Neural cell (in vitro differentiated cells): ENCODE results near the gene F11. TPM values are rescaled to one million over a fixed set of nuclear protein-coding genes. Genes with fewer than 3 reads are reported as not detected.
"Not testable (repeated sequence)": the region's sequence is repeated elsewhere in the genome, so short reads cannot be mapped to it uniquely, and the experiment has no call there.

Experiments
- H2AFZ ChIP-seq: fragments of 200-600, 300-800 bp; sonication (generic), shearing (Covaris generic); 2 replicates; pipeline ENCODE4 v1.6.0; 2014; ENCODE audit warnings: low read depth, mild to moderate bottlenecking, antibody characterized with exemption, low read length, moderate library complexity
- H3F3A ChIP-seq: fragments of 200-600 bp; shearing (Covaris generic); 2 replicates; pipeline ENCODE4 v1.6.1; 2016; ENCODE audit warnings: mild to moderate bottlenecking, moderate library complexity, mixed read lengths, antibody characterized with exemption, low read length; ENCODE audit not compliant: insufficient read depth, poor library complexity, severe bottlenecking
- H3K27ac ChIP-seq: fragments of 200-600, 300-800 bp; sonication (generic), shearing (Covaris generic); 2 replicates; pipeline ENCODE4 v1.5.1; 2014; ENCODE audit warnings: mild to moderate bottlenecking, low read length, moderate library complexity
- H3K27me3 ChIP-seq: fragments of 300-800, 200-600 bp; sonication (generic), shearing (Covaris generic); 2 replicates; pipeline ENCODE4 v1.6.0; 2014; ENCODE audit warnings: mild to moderate bottlenecking, low read depth, low read length, moderate library complexity; ENCODE audit not compliant: insufficient read depth
- H3K36me3 ChIP-seq: fragments of 300-800, 200-600 bp; sonication (generic), shearing (Covaris generic); 2 replicates; pipeline ENCODE4 v1.5.1; 2014; ENCODE audit warnings: mild to moderate bottlenecking, antibody characterized with exemption, low read length, moderate library complexity; ENCODE audit not compliant: insufficient read depth
- H3K4me2 ChIP-seq: fragments of 300-800, 200-600 bp; sonication (generic), shearing (Covaris generic); 2 replicates; pipeline ENCODE4 v1.6.0; 2014; ENCODE audit warnings: mild to moderate bottlenecking, low read length
- H3K4me3 ChIP-seq: fragments of 300-800, 200-600 bp; sonication (generic), shearing (Covaris generic); 2 replicates; pipeline ENCODE4 v1.5.1; 2014; ENCODE audit warnings: mild to moderate bottlenecking, low read length, moderate library complexity
- H3K79me2 ChIP-seq: fragments of 200-600 bp; shearing (Covaris generic); replicated peaks from 2 replicates; pipeline ENCODE4 v1.6.0; 2014; ENCODE audit warnings: mild to moderate bottlenecking, low read length, moderate library complexity; ENCODE audit not compliant: insufficient read depth
- H3K9ac ChIP-seq: fragments of 300-800, 200-600 bp; sonication (generic), shearing (Covaris generic); 2 replicates; pipeline ENCODE4 v1.6.1; 2016; ENCODE audit warnings: mild to moderate bottlenecking, low read length, mixed read lengths
- H3K9me2 ChIP-seq: fragments of 200-600 bp; shearing (Covaris generic); 2 replicates; pipeline ENCODE4 v1.6.1; 2016; ENCODE audit warnings: mild to moderate bottlenecking, low read length, mixed read lengths; ENCODE audit not compliant: insufficient read depth
- H3K9me3 ChIP-seq: fragments of 200-600, 300-800 bp; sonication (generic), shearing (Covaris generic); 2 replicates; pipeline ENCODE4 v1.6.1; 2016; ENCODE audit warnings: mild to moderate bottlenecking, mixed run types, low read length, moderate library complexity, mixed read lengths
- H4K20me1 ChIP-seq: fragments of 200-600 bp; shearing (Covaris generic); 2 replicates; pipeline ENCODE4 v1.6.1; 2016; ENCODE audit warnings: mild to moderate bottlenecking, mixed run types; ENCODE audit not compliant: insufficient read depth
- CTCF ChIP-seq: fragments of 450-650 bp; IDR thresholded peaks from 2 replicates; pipeline ENCODE4 v1.5.1; 2014; ENCODE audit warnings: antibody characterized with exemption, mild to moderate bottlenecking, moderate library complexity; ENCODE audit not compliant: poor library complexity, severe bottlenecking
- EP300 ChIP-seq: fragments of 450-650 bp; conservative IDR thresholded peaks from 2 replicates; pipeline ENCODE4 v1.6.1; 2014; ENCODE audit warnings: antibody characterized with exemption, mild to moderate bottlenecking, moderate library complexity; ENCODE audit not compliant: poor library complexity, severe bottlenecking
- EZH2 ChIP-seq: fragments of 200-600, 300-800 bp; shearing (Covaris generic), sonication (generic); IDR thresholded peaks from 2 replicates; pipeline ENCODE4 v1.6.1; 2014; ENCODE audit warnings: antibody characterized with exemption, low read length, borderline replicate concordance, mild to moderate bottlenecking; ENCODE audit not compliant: insufficient read depth, poor library complexity, severe bottlenecking
- MXI1 ChIP-seq: fragments of 450-650 bp; conservative IDR thresholded peaks from 2 replicates; pipeline ENCODE4 v1.6.1; 2014; ENCODE audit warnings: antibody characterized with exemption, mild to moderate bottlenecking; ENCODE audit not compliant: poor library complexity, severe bottlenecking
- POLR2AphosphoS5 ChIP-seq: IDR thresholded peaks from 2 replicates; pipeline ENCODE4 v1.6.1; 2012
- RAD21 ChIP-seq: fragments of 450-650 bp; conservative IDR thresholded peaks from 2 replicates; pipeline ENCODE4 v1.6.1; 2014; ENCODE audit warnings: antibody characterized with exemption, mild to moderate bottlenecking, moderate library complexity
- SMC3 ChIP-seq: fragments of 450-650 bp; conservative IDR thresholded peaks from 2 replicates; pipeline ENCODE4 v1.6.1; 2014; ENCODE audit warnings: antibody characterized with exemption, mild to moderate bottlenecking, moderate library complexity; ENCODE audit not compliant: poor library complexity
- TAF1 ChIP-seq: IDR thresholded peaks from 2 replicates; pipeline ENCODE4 v1.6.1; 2012; ENCODE audit warnings: low read depth
- polyA plus RNA-seq: library from polyadenylated mRNA; depleted of rRNA; stranded (reverse); fragments of >200 nt; gene quantifications from 2 replicates; pipeline ENCODE4 v1.2.3, GENCODE V29; 2014

F11 gene
- polyA plus RNA-seq, 1 donor from 2014 or later = not detected

- Histone ChIP-seq H3K4me3 (no peak overlapping the region), H3K27ac (no peak overlapping the region), H3K27me3 (no peaks in the 10 kb centered on the region), H2AFZ (no peak overlapping the region), H4K20me1 (no peaks in the 10 kb centered on the region), H3K79me2 (no peaks in the 10 kb centered on the region), H3K9ac (no peak overlapping the region), H3K9me2 (no peaks in the 10 kb centered on the region), H3K4me2 (no peak overlapping the region), H3K9me3 (no peaks in the 10 kb centered on the region), H3F3A (no peaks in the 10 kb centered on the region), H3K36me3 (no peaks in the 10 kb centered on the region)
- no peak for TF ChIP-seq TAF1
- TF ChIP-seq CTCF = no peak
- no peak for TF ChIP-seq MXI1
- no peak for TF ChIP-seq EZH2
- no peak for TF ChIP-seq RAD21
- no peak for TF ChIP-seq SMC3
- no peak for TF ChIP-seq EP300
- no peak for TF ChIP-seq POLR2AphosphoS5
Observed at GRCh38 chr4:186243331-186243730, 22.7 kb upstream of the F11 start.

GRCh38 chr4:186244835-186245234, 21.2 kb upstream of the F11 start:
- no peak overlapping the region for H3K27ac ChIP-seq
- no peaks in the 10 kb centered on the region for H4K20me1 ChIP-seq
- H3K36me3 ChIP-seq = no peaks in the 10 kb centered on the region
- no peak overlapping the region for H3K4me2 ChIP-seq
- H3K9me2 ChIP-seq = no peaks in the 10 kb centered on the region
- H3K9me3 ChIP-seq = no peaks in the 10 kb centered on the region
- no peaks in the 10 kb centered on the region for H3K27me3 ChIP-seq
- no peak overlapping the region for H3K4me3 ChIP-seq
- TF ChIP-seq POLR2AphosphoS5 (no peak), EZH2 (no peak), TAF1 (no peak), EP300 (no peak)
- no peak overlapping the region for H2AFZ ChIP-seq
- H3K9ac ChIP-seq = no peak overlapping the region
- H3F3A ChIP-seq = no peaks in the 10 kb centered on the region
- H3K79me2 ChIP-seq = no peaks in the 10 kb centered on the region

- H3K4me3 ChIP-seq, H3K27me3 ChIP-seq, H3K9me2 ChIP-seq, H3K36me3 ChIP-seq, H3K79me2 ChIP-seq, H3K27ac ChIP-seq, H3F3A ChIP-seq, H2AFZ ChIP-seq, H3K9ac ChIP-seq, H4K20me1 ChIP-seq, H3K9me3 ChIP-seq, H3K4me2 ChIP-seq: not testable (repeated sequence)
Observed at GRCh38 chr4:186247062-186247752, 18.8 kb upstream of the F11 start.
